IMR-90 (cell line): ENCODE data around the gene RNF130.

Experiments
- RAD21 ChIP-seq: IDR thresholded peaks from 2 replicates; pipeline ENCODE4 v1.6.1; 2012; ENCODE audit warnings: low read length, improper control_type of control experiment
- RFX5 ChIP-seq: IDR thresholded peaks from 2 replicates; pipeline ENCODE4 v1.8.0; 2012; ENCODE audit warnings: low read depth, mild to moderate bottlenecking, low read length, moderate library complexity
- TF ChIP-seq, protein P1 (sequence below): conservative IDR thresholded peaks from 2 replicates; pipeline ENCODE4 v1.5.1; 2012; ENCODE audit warnings: mild to moderate bottlenecking, low read depth, low read length, improper control_type of control experiment

DNA sequence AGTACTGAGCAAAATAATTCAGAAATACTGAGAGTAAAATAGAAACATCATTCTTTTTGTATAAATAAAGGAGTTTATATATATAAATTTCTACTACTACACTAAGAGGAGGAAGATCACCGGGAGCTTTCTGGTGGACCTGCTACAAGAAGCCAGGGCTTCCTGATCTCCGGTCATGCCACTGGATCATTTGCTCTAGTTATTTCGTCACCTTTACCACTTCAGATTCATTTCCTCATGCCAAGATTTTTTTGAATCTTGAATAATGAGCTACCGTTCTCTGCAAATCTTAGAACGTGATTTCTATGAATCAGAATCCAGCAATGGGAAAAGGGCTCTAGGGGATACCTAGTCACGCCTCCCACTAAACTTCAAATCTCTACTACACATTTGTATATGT lies 111.9 kb downstream of the RNF130 start:
- TF ChIP-seq, protein P1, sequence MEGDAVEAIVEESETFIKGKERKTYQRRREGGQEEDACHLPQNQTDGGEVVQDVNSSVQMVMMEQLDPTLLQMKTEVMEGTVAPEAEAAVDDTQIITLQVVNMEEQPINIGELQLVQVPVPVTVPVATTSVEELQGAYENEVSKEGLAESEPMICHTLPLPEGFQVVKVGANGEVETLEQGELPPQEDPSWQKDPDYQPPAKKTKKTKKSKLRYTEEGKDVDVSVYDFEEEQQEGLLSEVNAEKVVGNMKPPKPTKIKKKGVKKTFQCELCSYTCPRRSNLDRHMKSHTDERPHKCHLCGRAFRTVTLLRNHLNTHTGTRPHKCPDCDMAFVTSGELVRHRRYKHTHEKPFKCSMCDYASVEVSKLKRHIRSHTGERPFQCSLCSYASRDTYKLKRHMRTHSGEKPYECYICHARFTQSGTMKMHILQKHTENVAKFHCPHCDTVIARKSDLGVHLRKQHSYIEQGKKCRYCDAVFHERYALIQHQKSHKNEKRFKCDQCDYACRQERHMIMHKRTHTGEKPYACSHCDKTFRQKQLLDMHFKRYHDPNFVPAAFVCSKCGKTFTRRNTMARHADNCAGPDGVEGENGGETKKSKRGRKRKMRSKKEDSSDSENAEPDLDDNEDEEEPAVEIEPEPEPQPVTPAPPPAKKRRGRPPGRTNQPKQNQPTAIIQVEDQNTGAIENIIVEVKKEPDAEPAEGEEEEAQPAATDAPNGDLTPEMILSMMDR: no peak
- no peak for TF ChIP-seq RFX5
- TF ChIP-seq RAD21: no peak
